ENCODE measurements around the gene MAGI2.

The MAGI2 gene

GRCh38 chr7:78703391-78703790 is 750.1 kb downstream of the MAGI2 start:
- no peak for DNase-seq

- DNase-seq = no peak
Measured at GRCh38 chr7:78702770-78703169, 750.7 kb downstream of the MAGI2 start.

GRCh38 chr7:78695826-78696225 is 757.6 kb downstream of the MAGI2 start:
- DNase-seq = no peak

DNA sequence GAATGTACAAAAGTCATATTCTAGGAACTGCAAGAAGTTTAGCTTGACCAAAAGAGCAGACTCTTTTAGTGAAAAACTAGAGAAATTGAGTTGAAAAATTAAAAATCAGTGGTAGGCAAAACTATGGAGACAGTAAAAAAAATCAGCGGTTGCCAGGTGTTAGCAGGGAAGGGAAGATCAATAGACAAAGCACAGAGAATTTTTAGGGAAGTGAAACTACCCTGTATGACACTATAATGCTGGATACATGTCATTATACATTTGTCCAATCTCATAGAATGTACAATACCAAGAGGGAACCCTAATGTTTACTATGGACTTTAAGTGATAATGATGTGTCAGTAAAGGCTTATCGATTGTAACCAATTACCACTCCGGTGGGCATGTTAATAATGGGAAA is 761.9 kb downstream of the MAGI2 start:
- no peak for DNase-seq

DNA sequence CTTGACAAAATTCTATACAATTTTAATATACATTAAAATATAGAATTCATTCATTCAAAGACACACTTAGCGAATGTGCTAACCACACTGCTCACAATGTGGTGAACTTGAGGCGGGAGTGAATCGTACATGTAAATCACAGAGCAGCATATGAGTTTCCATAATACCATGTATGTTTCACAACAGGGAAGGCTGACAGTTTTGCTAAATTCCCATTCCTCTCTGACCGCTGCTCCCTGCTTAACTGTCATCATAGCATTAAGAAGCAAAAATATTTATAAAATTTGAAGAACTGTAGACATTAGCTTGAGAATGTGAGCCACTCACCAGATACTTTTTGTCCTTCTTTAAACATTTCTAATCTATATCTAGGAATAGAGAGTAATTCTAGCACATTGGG is 763.3 kb downstream of the MAGI2 start:
- no peak for DNase-seq

DNA sequence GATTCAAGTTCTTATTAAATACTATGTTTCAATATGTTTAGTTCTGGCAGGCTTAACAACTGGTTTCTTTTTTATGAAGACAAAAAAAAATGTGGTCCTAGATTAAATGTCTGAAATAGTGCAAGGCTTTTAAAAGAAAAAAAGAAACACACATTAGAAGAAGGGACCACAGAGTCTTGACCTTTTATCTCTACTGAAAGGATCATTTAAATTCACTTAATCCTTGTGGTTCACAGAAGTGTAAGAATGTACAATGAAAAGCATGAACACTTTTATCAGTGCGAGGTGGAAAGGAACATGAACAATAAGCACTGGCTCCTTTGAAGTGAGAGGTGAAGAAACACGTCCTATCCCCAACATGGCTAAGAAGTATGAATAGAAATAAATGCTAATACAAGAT is 765.1 kb downstream of the MAGI2 start:
- no peak for DNase-seq

GRCh38 chr7:78686189-78686588 is 767.3 kb downstream of the MAGI2 start:
- DNase-seq = no peak

DNA sequence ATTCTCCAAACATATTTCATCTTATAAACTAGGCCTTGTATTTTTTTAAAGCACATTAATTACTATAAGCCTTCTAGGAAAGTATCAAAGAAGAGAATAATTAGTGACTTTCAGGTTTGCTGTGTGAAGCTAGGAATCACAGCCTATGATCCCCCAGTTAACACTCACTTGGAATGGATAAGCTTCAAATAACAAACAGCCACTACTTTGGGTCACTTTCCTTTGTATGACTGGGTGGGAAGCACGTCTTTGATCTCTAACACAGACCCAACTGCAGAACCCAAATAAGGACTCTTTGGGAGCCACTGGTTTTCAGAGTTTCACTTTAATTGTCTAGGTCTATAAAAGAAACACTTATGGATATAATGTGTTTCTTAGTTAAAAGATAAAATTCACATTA is 769.3 kb downstream of the MAGI2 start:
- DNase-seq = no peak

GRCh38 chr7:78683566-78683965 is 769.9 kb downstream of the MAGI2 start:
- DNase-seq = no peak

- DNase-seq = no peak
Measured at GRCh38 chr7:78679112-78679876, 774.2 kb downstream of the MAGI2 start.

- DNase-seq = no peak
Measured at GRCh38 chr7:78677391-78677790, 776.1 kb downstream of the MAGI2 start.

DNA sequence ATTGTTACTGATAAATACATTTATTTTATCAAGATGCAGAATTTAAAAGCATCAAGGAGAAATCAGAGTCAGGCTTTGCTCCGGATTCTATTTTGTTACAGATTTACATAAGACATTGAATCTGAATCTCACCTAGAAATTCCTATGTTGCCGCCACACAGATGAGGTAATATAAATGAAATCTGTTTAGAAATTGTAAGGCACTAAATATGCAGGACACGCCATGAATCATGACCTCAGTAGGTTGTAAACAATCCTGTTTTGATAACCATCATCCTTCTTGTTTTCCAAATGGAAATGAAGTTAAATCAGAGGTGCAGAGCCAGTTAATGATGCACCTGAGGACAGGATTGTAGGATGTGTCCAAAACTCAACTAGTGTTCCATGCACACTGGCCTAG is 778.0 kb downstream of the MAGI2 start:
- no peak for DNase-seq

- DNase-seq = no peak
Measured at GRCh38 chr7:78673272-78673671, 780.2 kb downstream of the MAGI2 start.

DNA sequence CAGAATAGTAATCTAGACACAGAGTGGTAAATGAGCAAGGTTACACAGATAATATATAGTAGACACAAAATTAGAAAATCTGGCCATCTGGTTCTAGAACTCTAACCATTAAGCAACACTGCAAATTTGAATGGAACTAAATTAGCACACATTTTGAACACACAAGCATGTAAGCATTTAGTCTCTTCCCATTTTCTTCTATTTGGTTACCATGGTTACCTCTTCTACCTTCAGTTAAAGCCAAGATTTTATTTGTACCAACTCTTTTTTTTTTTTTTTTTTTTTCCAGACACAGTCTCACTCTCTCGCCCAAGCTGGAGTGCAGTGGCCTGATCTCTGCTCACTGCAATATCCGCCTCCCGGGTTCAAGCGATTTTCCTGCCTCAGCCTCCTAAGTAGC is 790.5 kb downstream of the MAGI2 start:
- no peak for DNase-seq

GRCh38 chr7:78649976-78650375 is 803.5 kb downstream of the MAGI2 start:
- no peak for DNase-seq

DNA sequence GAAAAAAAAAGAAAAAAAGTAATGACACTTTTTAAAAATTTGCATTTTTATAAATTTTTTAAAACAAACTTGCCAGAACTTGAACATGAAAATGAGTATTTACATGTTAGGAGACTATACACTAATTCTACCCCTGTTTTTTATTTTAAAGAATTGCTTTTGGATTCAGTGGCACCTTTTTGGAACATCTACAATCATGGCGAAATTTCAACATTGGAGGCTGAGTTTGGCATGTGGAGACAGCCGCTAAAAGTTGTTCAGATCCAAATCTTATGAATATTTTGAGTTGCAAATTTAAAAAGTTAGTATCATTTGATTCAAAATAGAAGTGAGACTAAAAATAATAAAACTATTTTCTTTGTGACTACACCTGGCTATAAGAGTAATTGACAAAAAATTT is 804.2 kb downstream of the MAGI2 start:
- DNase-seq = no peak

DNA sequence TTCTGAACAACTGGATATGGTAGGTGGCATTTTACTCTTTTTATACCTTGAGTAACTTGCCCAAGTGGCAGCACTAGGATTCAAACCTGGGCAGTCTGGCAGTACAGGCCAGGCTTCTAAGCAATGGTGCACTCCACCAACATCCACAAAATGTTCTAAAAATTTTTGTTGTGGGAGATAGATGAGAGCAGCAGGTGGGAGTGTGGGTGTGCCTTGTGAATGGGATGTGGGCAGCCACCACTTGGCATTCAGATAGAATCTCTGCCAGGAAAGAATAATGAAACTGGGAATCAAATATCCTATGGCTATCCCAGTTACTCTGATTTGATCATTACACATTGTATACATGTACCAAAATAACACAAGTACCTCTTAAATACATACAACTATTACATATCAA is 810.7 kb downstream of the MAGI2 start:
- no peak for DNase-seq

DNA sequence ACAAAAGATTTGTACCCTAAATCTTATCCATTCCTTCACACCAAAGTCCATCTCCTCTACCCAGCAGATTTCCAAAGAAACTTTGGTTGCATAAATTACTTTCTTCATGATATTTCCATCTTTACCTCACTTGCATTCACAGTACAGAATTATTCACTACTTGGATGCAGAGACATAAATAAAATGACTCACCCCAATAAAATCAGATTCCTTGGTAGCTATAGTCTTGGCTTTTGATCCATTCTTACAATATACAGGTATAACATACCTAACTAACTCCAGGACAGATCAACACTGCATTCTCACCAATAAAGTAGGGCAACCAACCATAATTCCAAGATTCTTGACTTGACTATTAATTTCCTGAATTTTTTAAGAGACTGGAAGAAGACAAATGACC is 815.1 kb downstream of the MAGI2 start:
- no peak for DNase-seq

- DNase-seq = no peak
Measured at GRCh38 chr7:78636727-78637126, 816.7 kb downstream of the MAGI2 start.

DNA sequence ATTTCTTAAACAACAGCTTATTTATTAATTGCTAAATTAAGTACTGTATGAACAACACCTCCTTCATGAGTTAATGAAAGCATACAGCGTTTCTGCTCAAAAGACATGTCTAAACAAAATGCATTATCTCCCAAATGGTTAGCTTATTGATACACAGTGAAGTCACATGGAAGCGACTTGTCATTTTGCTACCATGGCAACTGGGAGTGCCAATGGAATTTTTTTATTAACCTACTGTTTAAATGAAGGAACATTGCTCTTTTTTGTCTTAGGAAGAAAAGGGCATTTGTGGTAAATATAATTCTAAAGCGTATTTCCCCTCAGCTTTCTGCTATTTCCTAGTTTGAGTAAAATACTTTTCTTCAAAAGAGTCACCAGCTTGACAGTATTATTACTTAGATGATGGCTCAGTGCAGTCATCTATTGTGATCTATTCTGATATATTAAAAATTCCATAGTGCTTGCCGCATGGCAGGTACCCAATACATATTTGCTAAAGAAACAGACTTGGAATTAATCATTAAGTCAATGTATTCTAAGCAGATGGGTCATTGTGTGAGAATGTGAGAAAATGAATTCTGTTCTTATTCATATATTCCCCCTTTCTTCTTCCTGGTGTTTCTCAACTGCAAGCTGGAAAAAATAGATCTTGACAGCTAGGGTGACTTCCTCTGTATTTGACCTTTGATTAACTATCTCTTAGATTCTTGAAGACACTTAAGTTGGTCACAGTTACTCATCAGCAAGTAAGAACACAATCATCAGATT is 818.3 kb downstream of the MAGI2 start:
- no peak for DNase-seq

- no peak for DNase-seq
Measured at GRCh38 chr7:78634093-78634492, 819.4 kb downstream of the MAGI2 start.

DNA sequence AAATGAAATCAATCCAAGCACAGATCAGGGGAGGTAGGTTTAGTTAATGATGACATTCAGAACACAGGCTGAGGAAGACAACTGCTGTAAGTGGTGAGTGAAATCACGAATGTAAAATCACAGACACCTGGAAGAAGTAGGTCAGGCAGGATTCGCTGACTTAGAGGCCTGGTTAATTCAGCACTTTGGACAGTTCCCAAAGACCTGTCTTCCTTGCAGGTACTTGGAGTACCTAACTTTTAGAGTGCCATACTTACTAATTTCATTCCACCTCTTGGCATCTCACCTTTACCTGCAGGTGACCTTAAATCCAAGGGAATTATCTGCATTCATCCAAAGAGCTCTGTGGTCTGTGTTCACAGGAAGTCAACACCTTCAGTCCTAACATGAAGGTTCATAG is 832.5 kb downstream of the MAGI2 start:
- DNase-seq = no peak

DNA sequence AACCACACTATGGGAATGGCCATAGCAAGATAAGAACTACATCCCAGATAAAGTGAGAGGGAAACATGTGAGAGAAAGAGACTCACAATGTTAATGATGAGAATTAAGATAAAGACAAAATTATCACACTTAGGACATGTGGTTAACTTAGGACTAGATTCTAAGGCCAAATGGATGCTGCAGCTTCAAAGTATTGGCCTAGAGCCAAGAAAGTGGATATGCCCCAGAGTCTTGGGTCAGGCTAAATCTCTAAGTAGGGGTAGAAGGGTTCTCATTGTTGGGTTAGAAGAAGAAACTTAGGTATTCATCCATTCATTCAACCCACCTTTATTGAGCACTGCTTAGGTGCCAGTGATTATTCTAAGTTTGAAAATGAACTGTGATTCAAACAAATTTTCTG is 836.9 kb downstream of the MAGI2 start:
- DNase-seq = no peak

- no peak for DNase-seq
Measured at GRCh38 chr7:78609281-78609680, 844.2 kb downstream of the MAGI2 start.

GRCh38 chr7:78607099-78607498 is 846.4 kb downstream of the MAGI2 start:
- no peak for DNase-seq

Data from inflammatory macrophage treated with lipopolysaccharide for 4 hours (primary cell).